Fibroblast of skin of scalp (primary cell): Measurements from ENCODE around the gene OTOGL.
"Not testable (repeated sequence)": the region's sequence is repeated elsewhere in the genome, so short reads cannot be mapped to it uniquely, and the experiment has no call there.

Experiments used
- DNase-seq: peaks from one replicate; pipeline ENCODE4 v3.0.0-alpha.2; 2013

OTOGL gene

DNA sequence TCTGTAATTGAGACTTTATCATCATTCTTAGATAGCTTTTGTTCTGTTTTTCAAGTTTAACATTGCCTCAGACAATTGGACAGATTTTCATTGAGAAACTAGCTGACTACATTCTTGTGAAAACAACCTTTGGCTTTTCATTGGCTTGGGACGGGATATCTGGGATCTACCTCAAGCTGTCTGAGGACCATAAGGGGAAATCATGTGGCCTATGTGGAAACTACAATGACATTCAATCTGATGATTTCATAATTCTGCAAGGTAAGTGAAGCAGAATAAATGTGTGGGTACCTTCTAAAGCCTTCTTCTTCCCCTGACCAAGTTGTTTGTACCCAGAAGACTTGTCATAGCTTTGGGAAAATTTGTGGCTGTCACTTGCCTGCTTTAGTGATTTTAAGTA lies 133.5 kb downstream of the OTOGL start:
- DNase-seq = no peak

DNA sequence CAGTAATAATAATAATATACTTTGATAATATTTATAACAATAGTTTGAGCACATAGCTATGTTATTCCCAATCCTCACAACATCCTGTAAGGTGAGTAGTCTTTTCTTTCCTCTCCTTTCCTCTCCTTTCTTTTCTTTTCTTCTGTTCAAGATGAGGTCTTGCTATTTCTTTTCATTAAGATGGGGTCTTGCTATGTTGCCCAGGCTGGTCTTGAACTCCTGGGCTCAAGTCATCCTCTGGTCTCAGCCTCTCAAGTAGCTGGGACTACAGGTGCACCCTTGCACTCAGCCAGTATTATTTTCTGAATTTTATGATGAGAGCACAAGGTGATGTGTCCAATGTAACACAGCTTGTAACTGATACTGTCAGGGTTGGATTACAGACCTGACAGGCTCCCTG lies 134.6 kb downstream of the OTOGL start:
- DNase-seq = no peak

- DNase-seq = no peak
Measured at GRCh38 chr12:80234667-80235066, 135.3 kb downstream of the OTOGL start.

- DNase-seq = peak; percentile 13
Measured at GRCh38 chr12:80235944-80236343, 136.6 kb downstream of the OTOGL start.

GRCh38 chr12:80239867-80240266 lies 140.5 kb downstream of the OTOGL start:
- no peak for DNase-seq

DNA sequence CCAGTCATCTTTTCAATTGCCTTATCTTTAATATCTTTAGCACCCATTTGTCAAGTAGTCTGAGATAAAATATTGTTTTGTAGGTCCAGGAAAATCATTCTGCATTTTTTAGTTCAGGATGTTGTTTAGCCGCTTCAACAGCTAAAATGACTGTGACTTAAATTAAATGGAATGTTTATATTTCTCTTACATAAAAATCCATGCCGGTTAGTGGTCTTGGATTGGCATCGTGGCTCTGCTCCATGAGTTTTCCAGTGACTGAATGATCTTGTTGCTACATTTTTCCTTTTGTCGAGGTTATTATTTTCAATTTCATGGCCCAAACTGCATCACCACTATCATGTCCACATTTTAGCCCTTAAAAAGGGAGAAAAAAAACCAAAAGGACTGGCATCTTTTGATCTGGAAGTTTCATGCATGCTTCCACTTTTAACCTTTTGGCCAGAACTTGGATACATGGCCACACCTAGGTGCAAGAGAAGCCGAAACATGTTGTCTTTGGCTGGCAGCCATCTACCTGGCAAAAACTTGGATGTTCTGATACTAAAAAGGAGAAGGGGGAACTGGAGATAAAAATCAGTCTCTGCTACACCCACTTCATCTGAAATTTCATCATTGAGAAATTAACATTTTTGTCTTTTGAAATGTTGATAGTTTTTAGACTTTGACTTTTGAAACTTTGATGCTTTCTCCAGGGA lies 142.4 kb downstream of the OTOGL start:
- DNase-seq = peak; percentile 80

- no peak for DNase-seq
Measured at GRCh38 chr12:80242321-80242720, 143.0 kb downstream of the OTOGL start.

DNA sequence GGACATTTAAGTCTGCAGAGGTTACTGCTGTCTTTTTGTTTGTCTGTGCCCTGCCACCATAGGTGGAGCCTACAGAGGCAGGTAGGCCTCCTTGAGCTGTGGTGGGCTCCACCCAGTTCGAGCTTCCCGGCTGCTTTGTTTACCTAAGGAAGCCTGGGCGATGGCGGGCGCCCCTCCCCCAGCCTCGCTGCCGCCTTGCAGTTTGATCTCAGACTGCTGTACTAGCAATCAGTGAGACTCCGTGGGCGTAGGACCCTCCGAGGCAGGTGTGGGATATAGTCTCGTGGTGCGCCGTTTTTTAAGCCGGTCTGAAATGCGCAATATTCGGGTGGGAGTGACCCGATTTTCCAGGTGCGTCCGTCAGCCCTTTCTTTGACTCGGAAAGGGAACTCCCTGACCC lies 150.2 kb downstream of the OTOGL start:
- DNase-seq = not testable (repeated sequence)

- DNase-seq = no peak
Measured at GRCh38 chr12:80257920-80258319, 158.6 kb downstream of the OTOGL start.

DNA sequence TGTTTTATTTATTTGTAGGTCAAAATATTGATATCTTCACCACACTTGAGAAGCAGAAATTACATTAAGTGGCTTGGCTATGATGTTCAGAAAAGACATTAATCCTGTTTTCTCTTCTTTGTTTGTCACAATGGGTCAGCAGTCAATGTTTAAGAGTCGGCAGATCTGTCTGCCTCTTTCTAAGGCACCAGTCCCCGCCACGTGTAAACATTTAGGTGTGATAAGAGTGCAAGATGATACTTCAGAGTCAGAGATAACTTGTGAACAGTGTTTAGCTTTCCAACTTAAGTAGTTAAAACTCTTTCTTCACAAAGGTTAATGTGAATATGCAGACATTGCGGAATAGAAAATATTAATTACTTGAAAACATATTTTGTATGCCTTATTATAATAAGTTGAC lies 160.9 kb downstream of the OTOGL start:
- DNase-seq = no peak

DNA sequence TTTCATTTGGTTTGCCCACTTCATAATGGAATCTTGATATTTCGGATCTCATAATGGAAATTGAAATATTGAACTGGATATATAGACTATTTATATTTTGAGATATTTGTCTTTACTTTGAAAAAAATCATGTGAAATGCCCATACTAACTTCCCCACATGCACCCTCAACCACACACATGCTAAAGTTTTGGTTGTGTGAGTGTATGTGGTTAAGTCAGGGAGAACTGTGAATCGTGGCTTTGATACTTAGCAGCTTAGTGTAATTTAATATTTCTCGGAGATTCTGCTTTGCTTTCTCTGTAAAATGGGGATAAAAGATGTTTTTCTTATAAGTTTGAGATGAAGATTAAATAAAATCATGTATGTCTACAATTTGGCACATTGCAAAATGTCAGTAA lies 162.1 kb downstream of the OTOGL start:
- no peak for DNase-seq

- DNase-seq = peak; percentile 57
Measured at GRCh38 chr12:80262346-80262745, 163.0 kb downstream of the OTOGL start.

- peak; percentile 38 for DNase-seq
Measured at GRCh38 chr12:80262771-80263170, 163.4 kb downstream of the OTOGL start.

- peak; percentile 58 for DNase-seq
Measured at GRCh38 chr12:80264386-80264785, 165.0 kb downstream of the OTOGL start.

- DNase-seq = no peak
Measured at GRCh38 chr12:80264891-80265290, 165.6 kb downstream of the OTOGL start.

- DNase-seq = peak; percentile 91
Measured at GRCh38 chr12:80268924-80269749, 169.8 kb downstream of the OTOGL start.

DNA sequence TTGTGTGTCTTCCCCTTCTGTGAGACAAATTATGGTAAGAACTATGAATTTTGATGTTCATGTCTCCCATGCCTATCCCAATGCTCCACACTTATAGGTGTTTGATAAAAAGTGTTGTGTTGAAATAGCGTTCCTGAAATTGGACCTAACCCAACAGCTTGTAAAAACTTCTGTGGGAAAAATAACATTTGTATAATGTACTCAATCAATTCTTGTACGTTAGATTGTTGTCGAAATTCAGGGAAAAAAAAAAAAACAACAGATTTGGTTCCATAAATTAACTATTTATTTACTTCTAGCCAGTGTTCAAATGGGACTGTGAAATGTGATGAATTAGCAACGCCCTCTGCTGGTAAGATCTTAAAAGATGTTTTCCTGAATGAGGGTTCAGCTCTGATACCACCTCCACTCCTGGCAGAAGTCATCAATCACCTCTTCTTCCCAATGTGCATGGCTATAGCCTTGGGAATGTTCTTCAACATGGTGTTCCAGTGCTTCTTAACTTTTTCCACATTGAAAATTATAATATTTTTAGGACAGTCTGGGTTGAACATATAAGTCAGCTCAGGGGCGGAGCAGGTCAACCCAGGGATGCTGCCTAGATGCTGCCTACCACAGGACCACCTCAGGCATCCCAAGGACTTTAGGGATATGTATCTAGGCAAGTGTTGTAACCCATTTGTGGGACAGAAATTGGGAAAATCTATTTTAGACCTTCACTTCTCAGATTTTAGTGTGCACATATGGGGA lies 170.6 kb downstream of the OTOGL start:
- peak; percentile 64 for DNase-seq

GRCh38 chr12:80271780-80272179 lies 172.4 kb downstream of the OTOGL start:
- DNase-seq = peak; percentile 55

GRCh38 chr12:80272387-80272915 lies 173.1 kb downstream of the OTOGL start:
- peak; percentile 11 for DNase-seq

- DNase-seq = no peak
Measured at GRCh38 chr12:80273144-80273543, 173.8 kb downstream of the OTOGL start.

DNA sequence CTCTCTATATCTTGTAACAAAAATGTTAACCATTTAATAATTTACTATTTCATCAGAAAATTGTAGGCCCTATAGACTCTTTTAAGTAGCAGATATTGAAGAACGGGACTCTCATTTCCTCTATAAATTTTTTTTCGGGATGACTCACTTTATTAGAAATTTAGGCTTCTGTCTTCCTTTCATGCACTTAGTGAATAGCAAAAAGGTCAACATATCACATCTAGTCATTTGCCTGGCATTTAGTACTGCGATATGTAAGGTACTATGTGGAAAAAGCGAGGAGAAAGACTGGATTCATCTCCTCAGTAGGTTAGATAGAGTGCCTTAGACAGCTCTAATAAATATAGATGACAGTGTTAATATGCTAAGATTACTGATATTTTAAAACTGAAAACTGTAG lies 178.4 kb downstream of the OTOGL start:
- no peak for DNase-seq

- no peak for DNase-seq
Measured at GRCh38 chr12:80282226-80282625, 182.9 kb downstream of the OTOGL start.

DNA sequence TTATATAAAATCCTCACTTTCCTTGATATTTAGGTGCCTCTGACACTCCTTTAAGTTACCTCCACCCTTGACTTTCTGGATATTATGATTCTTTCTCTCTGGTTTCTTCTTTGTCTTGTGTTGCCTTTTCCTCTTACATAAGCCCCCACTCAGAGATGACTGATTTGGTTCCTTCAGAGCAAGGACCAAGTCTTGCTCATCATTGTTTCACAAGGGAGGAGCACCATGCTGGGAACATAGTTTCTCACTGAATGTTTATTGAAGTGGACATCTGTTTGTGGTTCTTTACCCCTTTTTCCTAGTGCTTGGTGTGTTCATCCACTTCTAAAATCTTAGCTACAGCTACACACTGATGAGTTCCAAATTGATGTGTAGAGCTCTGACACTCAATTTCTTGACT lies 183.4 kb downstream of the OTOGL start:
- DNase-seq = peak; percentile 36
